Measurements from ENCODE around the gene MRM2.
A peak's percentile ranks its signal among the peaks of the same experiment; 100 is the strongest.

- TF ChIP-seq POLR2AphosphoS5 (IDR thresholded peaks at IDR 0.05) (peak in 2 of 3 donors; percentile 39 to 48), CTCF (IDR thresholded peaks at IDR 0.05 in 8 of 11, conservative IDR thresholded peaks at IDR 0.05 in 3 of 11) (peak; percentile 47 to 88 (median 76)), POLR2A (IDR thresholded peaks at IDR 0.05) (no peak)
Measured at GRCh38 chr7:2209146-2209960, 32.7 kb downstream of the MRM2 start.

All from spleen (tissue), 7 donors.